ENCODE measurements around the gene DNAH14. TPM values are rescaled to one million over a fixed set of nuclear protein-coding genes. Genes with fewer than 3 reads are reported as not detected.

DNAH14 gene
- total and polyA plus RNA-seq, 2 of the 4 experiments (the other 2 are of a cell fraction): 2.7 to 3.6 TPM

- Histone ChIP-seq H3K9ac (ENCODE audit: low read depth, low read length) (no peak overlapping the region), H3K4ac (ENCODE audit: low read depth, low read length) (no peak overlapping the region), H2AFZ (replicated peaks; ENCODE audit: low read length, poor library complexity) (no peak overlapping the region), H3K18ac (ENCODE audit: low read depth, low read length) (no peak overlapping the region), H2BK120ac (ENCODE audit: low read depth, low read length) (no peak overlapping the region), H4K8ac (ENCODE audit: low read depth in 2 of 2, low read length in 2 of 2) (no peak overlapping the region), H2BK5ac (ENCODE audit: low read depth, low read length, poor library complexity, severe bottlenecking) (no peak overlapping the region), H3K9me3 (ENCODE audit: control insufficient read depth, insufficient read depth, low read length) (no peaks in the 10 kb centered on the region), H3K79me1 (ENCODE audit: low read depth in 1 of 2, low read length in 2 of 2) (no peaks in the 10 kb centered on the region), H3K36me3 (ENCODE audit: control insufficient read depth, insufficient read depth, low read length) (no peaks in the 10 kb centered on the region), H2AK5ac (ENCODE audit: low read depth, low read length) (no peak overlapping the region), H3K4me2 (ENCODE audit: low read depth, low read length) (no peak overlapping the region), H4K5ac (ENCODE audit: low read depth, low read length) (no peak overlapping the region), H3K9me1 (ENCODE audit: insufficient read depth, low read length) (no peaks in the 10 kb centered on the region), H4K91ac (ENCODE audit: insufficient read depth, low read depth, low read length) (no peak overlapping the region), H3K23ac (ENCODE audit: low read depth, low read length) (no peak overlapping the region), H2AK9ac (replicated peaks; ENCODE audit: low read depth, low read length, poor library complexity) (no peak overlapping the region), H3K4me3 (ENCODE audit: insufficient read depth, low read depth, low read length) (no peak overlapping the region), H2BK15ac (ENCODE audit: low read depth, low read length) (no peak overlapping the region), H3K4me1 (ENCODE audit: control insufficient read depth, insufficient read depth, low read length) (no peaks in the 10 kb centered on the region), H3K27me3 (ENCODE audit: control insufficient read depth, insufficient read depth, low read length) (no peaks in the 10 kb centered on the region; the same call in 1 of the 2 replicates), H3K27ac (ENCODE audit: insufficient read depth, low read length) (no peak overlapping the region), H4K20me1 (ENCODE audit: insufficient read depth, low read length) (no peaks in the 10 kb centered on the region), H3K56ac (ENCODE audit: extremely low read depth, insufficient read depth, low read length) (no peak overlapping the region), H2BK20ac (ENCODE audit: low read depth, low read length) (no peak overlapping the region), H3K14ac (replicated peaks; ENCODE audit: low read depth, low read length) (no peak overlapping the region)
- ATAC-seq (ENCODE audit: low read depth): no peak
- TF ChIP-seq SMC3 (IDR thresholded peaks at IDR 0.05; ENCODE audit: low read depth, low read length) (no peak), MAZ (IDR thresholded peaks at IDR 0.05; ENCODE audit: borderline replicate concordance, low read depth, low read length) (no peak), MAFK (IDR thresholded peaks at IDR 0.05; ENCODE audit: low read depth, low read length) (no peak), CEBPB (IDR thresholded peaks at IDR 0.05; ENCODE audit: low read depth, low read length) (no peak), BHLHE40 (IDR thresholded peaks at IDR 0.05; ENCODE audit: low read depth, low read length) (no peak), POLR2A (IDR thresholded peaks at IDR 0.05; ENCODE audit: low read depth, low read length) (no peak), RCOR1 (IDR thresholded peaks at IDR 0.05; ENCODE audit: insufficient replicate concordance, low read length) (no peak), MXI1 (IDR thresholded peaks at IDR 0.05; ENCODE audit: borderline replicate concordance, low read depth, low read length) (no peak), RFX5 (IDR thresholded peaks at IDR 0.05; ENCODE audit: low read depth, low read length) (no peak), RAD21 (IDR thresholded peaks at IDR 0.05; ENCODE audit: low read length) (no peak)
- TF ChIP-seq, protein P1, sequence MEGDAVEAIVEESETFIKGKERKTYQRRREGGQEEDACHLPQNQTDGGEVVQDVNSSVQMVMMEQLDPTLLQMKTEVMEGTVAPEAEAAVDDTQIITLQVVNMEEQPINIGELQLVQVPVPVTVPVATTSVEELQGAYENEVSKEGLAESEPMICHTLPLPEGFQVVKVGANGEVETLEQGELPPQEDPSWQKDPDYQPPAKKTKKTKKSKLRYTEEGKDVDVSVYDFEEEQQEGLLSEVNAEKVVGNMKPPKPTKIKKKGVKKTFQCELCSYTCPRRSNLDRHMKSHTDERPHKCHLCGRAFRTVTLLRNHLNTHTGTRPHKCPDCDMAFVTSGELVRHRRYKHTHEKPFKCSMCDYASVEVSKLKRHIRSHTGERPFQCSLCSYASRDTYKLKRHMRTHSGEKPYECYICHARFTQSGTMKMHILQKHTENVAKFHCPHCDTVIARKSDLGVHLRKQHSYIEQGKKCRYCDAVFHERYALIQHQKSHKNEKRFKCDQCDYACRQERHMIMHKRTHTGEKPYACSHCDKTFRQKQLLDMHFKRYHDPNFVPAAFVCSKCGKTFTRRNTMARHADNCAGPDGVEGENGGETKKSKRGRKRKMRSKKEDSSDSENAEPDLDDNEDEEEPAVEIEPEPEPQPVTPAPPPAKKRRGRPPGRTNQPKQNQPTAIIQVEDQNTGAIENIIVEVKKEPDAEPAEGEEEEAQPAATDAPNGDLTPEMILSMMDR (conservative IDR thresholded peaks at IDR 0.05; ENCODE audit: low read depth, low read length): no peak
- TF ChIP-seq, protein P2, sequence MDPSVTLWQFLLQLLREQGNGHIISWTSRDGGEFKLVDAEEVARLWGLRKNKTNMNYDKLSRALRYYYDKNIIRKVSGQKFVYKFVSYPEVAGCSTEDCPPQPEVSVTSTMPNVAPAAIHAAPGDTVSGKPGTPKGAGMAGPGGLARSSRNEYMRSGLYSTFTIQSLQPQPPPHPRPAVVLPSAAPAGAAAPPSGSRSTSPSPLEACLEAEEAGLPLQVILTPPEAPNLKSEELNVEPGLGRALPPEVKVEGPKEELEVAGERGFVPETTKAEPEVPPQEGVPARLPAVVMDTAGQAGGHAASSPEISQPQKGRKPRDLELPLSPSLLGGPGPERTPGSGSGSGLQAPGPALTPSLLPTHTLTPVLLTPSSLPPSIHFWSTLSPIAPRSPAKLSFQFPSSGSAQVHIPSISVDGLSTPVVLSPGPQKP (IDR thresholded peaks at IDR 0.05; ENCODE audit: borderline replicate concordance, low read depth, low read length): no peak
- in situ Hi-C loops (cut with MboI; ENCODE audit: low sequenced_read_pairs) (no loop called here), dilution Hi-C loops (cut with HindIII; ENCODE audit: low sequenced_read_pairs, unreplicated experiment) (no loop called here), intact Hi-C loops (cut with micrococcal nuclease) (loop anchor here (5.0 to 10.0 kb wide), 6 partner anchors 69 to 1053 kb away; partner anchors contain the start of genes NVL and WDR26)
- WGBS, 2 experiments (ENCODE audit: extremely low coverage in 2 of 2, insufficient read length in 1 of 2): no CpG with 5 or more reads among the region's 3 CpGs
- ChIA-PET CTCF (no interaction called here), POLR2A (ENCODE audit: unreplicated experiment) (no interaction called here)
- BruUV-seq (replicated peaks): no TSS peak
- no peak for DNase-seq
Measured at GRCh38 chr1:224921354-224921753, 8.1 kb upstream of the DNAH14 start.

Data from IMR-90 (cell line).